Measurements from ENCODE around the gene NR2C1. TPM values are rescaled to one million over a fixed set of nuclear protein-coding genes. Genes with fewer than 3 reads are reported as not detected.

The NR2C1 gene
- total and polyA plus RNA-seq, 9 of the 15 experiments (the other 6 are each of a cell fraction or from before 2014, with no cell fraction given) = 8.5 to 42.4 (median 35.6) TPM

DNA sequence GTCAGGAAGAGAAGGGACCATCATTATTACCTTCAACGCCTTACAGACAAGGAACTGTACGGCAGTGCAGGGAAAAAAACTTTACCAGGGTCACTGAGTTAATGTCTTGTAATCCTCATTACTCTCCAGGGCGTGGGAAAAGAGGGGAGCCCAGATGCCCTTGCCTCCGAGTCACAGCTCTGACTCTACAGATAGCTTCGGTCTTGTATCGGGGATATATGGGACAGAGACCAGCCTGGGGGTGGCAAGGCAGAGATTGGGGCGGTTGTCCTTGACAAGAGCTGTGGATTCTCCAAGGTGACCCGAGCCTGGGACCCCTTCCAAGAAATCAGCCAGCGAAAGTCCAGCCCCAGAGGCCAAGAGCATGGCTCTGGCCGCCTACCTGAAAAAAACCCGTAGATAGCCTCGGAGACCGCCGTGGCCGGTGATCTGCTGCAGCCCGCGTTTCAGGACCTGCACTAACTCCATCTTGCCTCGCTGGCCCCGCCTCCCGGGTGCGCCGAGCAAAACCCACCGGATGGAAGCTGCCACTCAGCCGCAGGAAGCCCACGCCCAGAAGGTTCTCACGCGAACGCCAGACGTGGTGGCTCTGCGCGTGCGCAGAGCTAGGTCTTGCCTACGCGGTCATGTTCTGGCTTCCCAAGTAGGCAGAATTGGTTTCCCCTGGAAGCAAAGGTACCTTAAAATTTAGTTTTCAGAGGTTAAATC lies 70.1 kb downstream of the NR2C1 start, which contains the start of gene NDUFA12 (continued):
- TF ChIP-seq, protein P1, sequence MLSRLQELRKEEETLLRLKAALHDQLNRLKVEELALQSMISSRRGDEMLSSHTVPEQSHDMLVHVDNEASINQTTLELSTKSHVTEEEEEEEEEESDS (CRISPR knock-in tag; IDR thresholded peaks at IDR 0.05) = no peak
- peak; percentile 98 for TF ChIP-seq NRF1 (conservative IDR thresholded peaks at IDR 0.05 in 1 of 2, IDR thresholded peaks at IDR 0.05 in 1 of 2)
- peak; percentile 65 to 82 for TF ChIP-seq MAZ (CRISPR knock-in tag; conservative IDR thresholded peaks at IDR 0.05 in 1 of 2, IDR thresholded peaks at IDR 0.05 in 1 of 2)
- peak; percentile 80 for TF ChIP-seq CREM (IDR thresholded peaks at IDR 0.05; ENCODE audit: low read depth)
- peak; percentile 97 for TF ChIP-seq POLR2G (IDR thresholded peaks at IDR 0.05; ENCODE audit: low read depth, low read length)
- peak; percentile 92 for TF ChIP-seq SIN3B (IDR thresholded peaks at IDR 0.05; ENCODE audit: low read depth)
- peak; percentile 95 for TF ChIP-seq TAF7 (tag; IDR thresholded peaks at IDR 0.05)
- peak; percentile 49; the same call in 1 of the 2 replicates for TF ChIP-seq HIVEP1 (CRISPR knock-in tag; IDR thresholded peaks at IDR 0.05)
- TF ChIP-seq, protein P2, sequence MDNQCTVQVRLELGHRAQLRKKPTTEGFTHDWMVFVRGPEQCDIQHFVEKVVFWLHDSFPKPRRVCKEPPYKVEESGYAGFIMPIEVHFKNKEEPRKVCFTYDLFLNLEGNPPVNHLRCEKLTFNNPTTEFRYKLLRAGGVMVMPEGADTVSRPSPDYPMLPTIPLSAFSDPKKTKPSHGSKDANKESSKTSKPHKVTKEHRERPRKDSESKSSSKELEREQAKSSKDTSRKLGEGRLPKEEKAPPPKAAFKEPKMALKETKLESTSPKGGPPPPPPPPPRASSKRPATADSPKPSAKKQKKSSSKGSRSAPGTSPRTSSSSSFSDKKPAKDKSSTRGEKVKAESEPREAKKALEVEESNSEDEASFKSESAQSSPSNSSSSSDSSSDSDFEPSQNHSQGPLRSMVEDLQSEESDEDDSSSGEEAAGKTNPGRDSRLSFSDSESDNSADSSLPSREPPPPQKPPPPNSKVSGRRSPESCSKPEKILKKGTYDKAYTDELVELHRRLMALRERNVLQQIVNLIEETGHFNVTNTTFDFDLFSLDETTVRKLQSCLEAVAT (IDR thresholded peaks at IDR 0.05) = no peak
- TF ChIP-seq RNF2 (IDR thresholded peaks at IDR 0.05) = peak; percentile 61
- peak in 1 of 2 experiments; percentile 67; a peak in 1 of 4 replicates for TF ChIP-seq SIN3A (IDR thresholded peaks at IDR 0.05; ENCODE audit: borderline replicate concordance in 2 of 2, control insufficient read depth in 1 of 2, low read depth in 2 of 2, low read length in 2 of 2)
- TF ChIP-seq ZC3H11A (IDR thresholded peaks at IDR 0.05; ENCODE audit: low read depth, low read length) = no peak
- TF ChIP-seq, protein P3, sequence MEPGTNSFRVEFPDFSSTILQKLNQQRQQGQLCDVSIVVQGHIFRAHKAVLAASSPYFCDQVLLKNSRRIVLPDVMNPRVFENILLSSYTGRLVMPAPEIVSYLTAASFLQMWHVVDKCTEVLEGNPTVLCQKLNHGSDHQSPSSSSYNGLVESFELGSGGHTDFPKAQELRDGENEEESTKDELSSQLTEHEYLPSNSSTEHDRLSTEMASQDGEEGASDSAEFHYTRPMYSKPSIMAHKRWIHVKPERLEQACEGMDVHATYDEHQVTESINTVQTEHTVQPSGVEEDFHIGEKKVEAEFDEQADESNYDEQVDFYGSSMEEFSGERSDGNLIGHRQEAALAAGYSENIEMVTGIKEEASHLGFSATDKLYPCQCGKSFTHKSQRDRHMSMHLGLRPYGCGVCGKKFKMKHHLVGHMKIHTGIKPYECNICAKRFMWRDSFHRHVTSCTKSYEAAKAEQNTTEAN (CRISPR knock-in tag; IDR thresholded peaks at IDR 0.05) = no peak
- peak; percentile 98 for TF ChIP-seq KDM5B (IDR thresholded peaks at IDR 0.05; ENCODE audit: insufficient replicate concordance, low read depth, low read length)
- TF ChIP-seq ESRRB (CRISPR knock-in tag; IDR thresholded peaks at IDR 0.05; ENCODE audit: borderline replicate concordance) = no peak
- peak; percentile 82 for TF ChIP-seq NFRKB (IDR thresholded peaks at IDR 0.05; ENCODE audit: low read depth)
- TF ChIP-seq ZNF24 (IDR thresholded peaks at IDR 0.05) = no peak
- no peak for TF ChIP-seq KLF6 (CRISPR knock-in tag; IDR thresholded peaks at IDR 0.05; ENCODE audit: borderline replicate concordance)
- TF ChIP-seq ZNF584 (CRISPR knock-in tag; IDR thresholded peaks at IDR 0.05; ENCODE audit: low read depth) = no peak
- TF ChIP-seq, protein P4, sequence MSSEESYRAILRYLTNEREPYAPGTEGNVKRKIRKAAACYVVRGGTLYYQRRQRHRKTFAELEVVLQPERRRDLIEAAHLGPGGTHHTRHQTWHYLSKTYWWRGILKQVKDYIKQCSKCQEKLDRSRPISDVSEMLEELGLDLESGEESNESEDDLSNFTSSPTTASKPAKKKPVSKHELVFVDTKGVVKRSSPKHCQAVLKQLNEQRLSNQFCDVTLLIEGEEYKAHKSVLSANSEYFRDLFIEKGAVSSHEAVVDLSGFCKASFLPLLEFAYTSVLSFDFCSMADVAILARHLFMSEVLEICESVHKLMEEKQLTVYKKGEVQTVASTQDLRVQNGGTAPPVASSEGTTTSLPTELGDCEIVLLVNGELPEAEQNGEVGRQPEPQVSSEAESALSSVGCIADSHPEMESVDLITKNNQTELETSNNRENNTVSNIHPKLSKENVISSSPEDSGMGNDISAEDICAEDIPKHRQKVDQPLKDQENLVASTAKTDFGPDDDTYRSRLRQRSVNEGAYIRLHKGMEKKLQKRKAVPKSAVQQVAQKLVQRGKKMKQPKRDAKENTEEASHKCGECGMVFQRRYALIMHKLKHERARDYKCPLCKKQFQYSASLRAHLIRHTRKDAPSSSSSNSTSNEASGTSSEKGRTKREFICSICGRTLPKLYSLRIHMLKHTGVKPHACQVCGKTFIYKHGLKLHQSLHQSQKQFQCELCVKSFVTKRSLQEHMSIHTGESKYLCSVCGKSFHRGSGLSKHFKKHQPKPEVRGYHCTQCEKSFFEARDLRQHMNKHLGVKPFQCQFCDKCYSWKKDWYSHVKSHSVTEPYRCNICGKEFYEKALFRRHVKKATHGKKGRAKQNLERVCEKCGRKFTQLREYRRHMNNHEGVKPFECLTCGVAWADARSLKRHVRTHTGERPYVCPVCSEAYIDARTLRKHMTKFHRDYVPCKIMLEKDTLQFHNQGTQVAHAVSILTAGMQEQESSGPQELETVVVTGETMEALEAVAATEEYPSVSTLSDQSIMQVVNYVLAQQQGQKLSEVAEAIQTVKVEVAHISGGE (CRISPR knock-in tag; IDR thresholded peaks at IDR 0.05) = peak; percentile 86 to 99 (median 97)
- TF ChIP-seq PML (IDR thresholded peaks at IDR 0.05; ENCODE audit: low read length) = peak; percentile 85; the same call in 1 of the 2 replicates

Data from K562 (cell line).